HL-60/S4 (cell line): Measurements from ENCODE around the gene NIPAL3.

Experiments
- in situ Hi-C: fragments of 300-500 bp; cut with MboI; formaldehyde crosslinking; loops from 2 replicates; pipeline ENCODE4 v1.14.3; 2022; ENCODE audit warnings: low sequenced_read_pairs

Gene NIPAL3

DNA sequence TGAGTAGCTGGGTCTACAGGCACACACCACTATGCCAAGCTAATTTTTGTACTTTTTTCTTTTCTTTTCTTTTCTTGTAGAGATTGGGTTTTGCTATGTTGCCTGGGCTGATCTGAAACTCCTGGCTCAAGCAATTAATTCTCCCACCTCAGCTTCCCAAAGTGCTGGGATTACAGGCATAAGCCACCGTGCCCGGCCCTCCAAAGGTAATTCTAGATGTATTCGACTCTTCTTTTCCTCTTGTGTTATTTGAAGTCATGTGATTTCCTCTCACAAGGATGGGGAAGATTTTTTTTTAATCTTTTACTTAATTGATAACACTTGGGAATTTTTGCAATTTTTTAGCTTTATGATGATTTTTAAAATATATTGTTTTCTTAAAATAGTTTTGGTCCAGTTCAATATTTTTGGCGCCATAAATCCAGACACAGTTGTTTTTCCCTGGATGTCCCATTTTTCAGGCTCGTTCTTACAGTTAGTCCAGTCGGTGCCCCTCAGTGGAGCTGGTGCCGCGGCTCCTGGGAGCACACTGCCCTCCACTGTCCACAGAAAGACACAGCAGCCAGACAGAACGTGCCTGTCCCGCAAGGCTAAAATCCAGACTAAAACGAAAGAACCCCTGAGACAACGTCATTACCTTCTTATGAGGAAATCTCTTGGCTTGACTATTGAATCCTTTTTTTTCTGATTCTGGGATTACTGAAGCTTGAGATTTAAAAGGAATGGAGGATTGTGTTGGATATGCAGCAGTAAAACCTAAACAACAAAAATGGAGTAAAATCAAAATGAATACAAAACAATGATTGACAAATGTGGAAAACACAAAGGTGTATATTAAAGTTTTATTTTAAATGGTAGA lies 24.4 kb upstream of the NIPAL3 start:
- in situ Hi-C loops: loop anchor here (5.0 kb wide), 1 partner anchor 189 kb away; no protein-coding TSS in a partner anchor

GRCh38 chr1:24391882-24392603 lies 23.6 kb upstream of the NIPAL3 start:
- in situ Hi-C loops: loop anchor here (5.0 kb wide), 1 partner anchor 190 kb away; no protein-coding TSS in a partner anchor

DNA sequence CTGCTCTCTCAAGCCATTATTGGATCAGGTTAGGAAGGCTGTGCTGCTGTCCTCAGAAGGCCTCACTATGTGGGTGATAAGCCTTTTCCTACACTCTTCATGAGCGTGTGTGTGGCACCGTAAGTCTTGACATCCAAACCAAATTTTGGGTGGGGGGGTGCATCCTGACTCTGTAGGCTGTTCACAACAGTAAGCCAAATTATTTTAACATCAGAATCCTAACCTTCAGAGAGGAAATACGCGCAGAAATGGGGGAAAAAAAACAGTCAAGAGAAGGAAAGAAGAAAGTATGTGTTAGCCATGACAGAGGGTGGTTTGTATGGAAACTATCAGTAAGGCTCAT lies 23.0 kb upstream of the NIPAL3 start:
- in situ Hi-C loops: loop anchor here (5.0 kb wide), 1 partner anchor 190 kb away; no protein-coding TSS in a partner anchor

DNA sequence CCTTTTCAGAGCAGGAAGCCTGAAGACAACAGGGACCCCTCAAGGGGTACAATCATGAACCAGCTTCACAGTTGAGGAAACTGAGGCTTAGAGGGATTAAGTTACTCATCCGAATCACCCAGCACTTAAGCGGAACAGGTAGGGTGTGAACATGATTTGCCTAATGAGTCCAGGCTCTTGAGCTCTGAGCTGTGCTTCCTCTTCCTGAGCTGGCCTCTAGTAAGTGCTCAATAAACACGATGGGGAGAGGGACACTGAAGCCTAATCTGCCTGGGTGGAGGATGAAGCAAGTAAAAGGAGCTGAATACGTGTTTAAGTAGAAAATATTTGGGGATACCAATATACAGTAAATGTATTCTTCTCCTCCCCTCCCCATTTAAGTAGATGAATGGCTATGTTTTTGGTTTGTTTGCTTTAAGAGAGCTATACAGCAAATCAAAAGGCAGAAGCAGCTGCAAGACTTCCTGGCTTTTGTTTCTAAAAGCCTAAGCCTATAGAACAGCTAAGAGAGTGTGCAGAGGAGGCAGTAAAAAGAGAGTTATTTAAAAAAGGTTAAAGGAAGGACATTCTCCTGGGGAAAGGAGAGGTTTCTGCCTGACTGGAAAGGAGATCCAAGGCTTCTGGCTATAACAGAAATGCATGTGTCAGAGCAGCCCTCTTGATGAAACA lies 22.5 kb upstream of the NIPAL3 start:
- in situ Hi-C loops: loop anchor here (5.0 kb wide), 1 partner anchor 191 kb away; no protein-coding TSS in a partner anchor

DNA sequence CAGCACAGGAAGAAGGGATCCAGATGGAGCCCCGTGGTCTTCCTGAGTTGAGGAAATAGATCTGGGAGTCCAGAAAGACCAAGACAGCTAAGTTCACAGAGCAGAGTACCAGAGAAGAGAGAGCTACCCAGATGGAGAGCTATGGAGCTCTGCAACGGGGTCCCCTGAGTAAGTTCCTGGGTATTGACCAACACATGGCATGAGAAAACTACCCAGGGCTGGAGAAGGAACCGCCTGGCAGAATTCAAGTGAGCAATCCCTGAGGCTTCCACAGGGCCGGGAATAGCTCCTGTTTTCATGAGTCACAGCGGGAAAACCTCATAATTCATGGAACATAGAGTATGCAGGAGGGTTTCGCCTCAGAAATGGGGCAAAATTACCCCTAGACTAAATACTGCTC lies 21.7 kb upstream of the NIPAL3 start:
- in situ Hi-C loops: loop anchor here (5.0 kb wide), 1 partner anchor 192 kb away; no protein-coding TSS in a partner anchor

DNA sequence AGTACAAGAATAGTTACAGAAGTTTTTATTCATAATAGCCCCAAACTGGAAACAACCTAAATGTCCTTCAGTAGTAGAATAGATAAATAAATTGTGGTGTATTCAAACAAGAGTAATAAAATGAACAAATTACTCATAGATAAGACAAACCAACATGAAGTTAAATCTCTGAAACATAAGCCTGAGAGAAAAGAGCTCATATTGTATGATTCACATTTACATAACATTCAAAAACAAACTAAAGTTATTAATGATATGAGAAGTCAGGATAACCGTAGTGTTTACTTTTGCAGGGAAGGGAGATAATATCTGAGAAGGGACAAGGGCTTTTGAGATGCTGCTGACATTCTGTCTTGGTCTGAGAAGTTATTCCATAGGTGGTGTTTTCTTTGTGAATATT lies 15.5 kb upstream of the NIPAL3 start:
- in situ Hi-C loops: no loop called here

DNA sequence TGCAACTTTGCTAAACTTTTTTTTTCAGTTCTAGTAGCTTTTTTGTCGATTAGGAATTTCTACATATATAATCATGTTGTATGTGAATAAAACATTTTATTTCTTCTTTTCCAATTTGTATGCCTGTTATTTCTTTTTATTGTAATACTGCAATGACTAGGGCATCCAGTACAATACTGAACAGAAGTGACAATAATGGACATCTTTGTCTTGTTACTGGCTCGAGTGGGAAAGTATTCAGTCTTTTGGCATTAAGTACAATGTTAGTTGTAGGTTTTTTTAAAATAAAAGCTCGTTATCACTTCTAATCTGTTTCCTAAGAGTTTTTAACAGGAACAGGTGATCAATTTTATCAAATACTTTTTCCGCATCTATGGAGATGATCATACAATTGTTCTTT lies 11.8 kb upstream of the NIPAL3 start:
- in situ Hi-C loops: no loop called here

DNA sequence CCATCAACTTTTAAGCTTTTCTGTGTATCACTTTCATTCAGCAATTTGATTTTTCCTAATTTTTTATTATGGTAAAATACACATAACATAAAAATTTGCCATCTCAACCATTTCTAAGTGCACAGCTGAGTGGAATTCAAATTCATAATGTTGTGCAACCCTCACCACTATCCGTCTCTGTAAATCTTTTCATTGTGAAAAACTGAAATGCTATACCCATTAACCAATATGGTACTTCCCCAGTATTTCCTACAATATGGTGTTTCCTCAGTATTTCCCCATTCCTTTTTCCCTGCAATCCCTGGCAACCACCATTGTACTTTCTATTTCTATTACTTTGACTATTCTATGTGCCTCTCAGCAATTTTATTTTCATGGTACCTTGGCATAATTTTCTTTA lies 8.8 kb upstream of the NIPAL3 start:
- in situ Hi-C loops: no loop called here

- in situ Hi-C loops: no loop called here
Observed at GRCh38 chr1:24409535-24409934, 6.1 kb upstream of the NIPAL3 start.

GRCh38 chr1:24410750-24411149 lies 4.9 kb upstream of the NIPAL3 start:
- in situ Hi-C loops: no loop called here

- in situ Hi-C loops: no loop called here
Observed at GRCh38 chr1:24411963-24412362, 3.6 kb upstream of the NIPAL3 start.

DNA sequence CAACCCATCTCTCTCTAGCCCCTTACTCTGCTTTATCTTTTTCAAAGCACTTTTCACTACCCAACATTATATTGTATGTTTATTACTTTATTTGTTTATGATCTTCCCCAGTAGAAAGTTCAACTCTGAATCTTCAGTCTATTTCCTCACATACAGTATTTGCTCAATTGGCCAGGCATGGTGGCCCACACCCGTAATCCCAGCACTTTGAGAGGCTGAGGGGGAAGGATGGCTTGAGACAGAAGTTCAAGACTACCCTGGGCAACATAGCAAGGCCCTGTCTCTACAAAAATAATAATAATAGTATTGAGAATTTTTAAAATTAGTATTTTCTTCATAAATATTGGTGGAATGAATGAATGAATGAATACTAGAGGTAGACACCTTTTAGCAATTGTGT lies 3.2 kb upstream of the NIPAL3 start:
- in situ Hi-C loops: no loop called here

DNA sequence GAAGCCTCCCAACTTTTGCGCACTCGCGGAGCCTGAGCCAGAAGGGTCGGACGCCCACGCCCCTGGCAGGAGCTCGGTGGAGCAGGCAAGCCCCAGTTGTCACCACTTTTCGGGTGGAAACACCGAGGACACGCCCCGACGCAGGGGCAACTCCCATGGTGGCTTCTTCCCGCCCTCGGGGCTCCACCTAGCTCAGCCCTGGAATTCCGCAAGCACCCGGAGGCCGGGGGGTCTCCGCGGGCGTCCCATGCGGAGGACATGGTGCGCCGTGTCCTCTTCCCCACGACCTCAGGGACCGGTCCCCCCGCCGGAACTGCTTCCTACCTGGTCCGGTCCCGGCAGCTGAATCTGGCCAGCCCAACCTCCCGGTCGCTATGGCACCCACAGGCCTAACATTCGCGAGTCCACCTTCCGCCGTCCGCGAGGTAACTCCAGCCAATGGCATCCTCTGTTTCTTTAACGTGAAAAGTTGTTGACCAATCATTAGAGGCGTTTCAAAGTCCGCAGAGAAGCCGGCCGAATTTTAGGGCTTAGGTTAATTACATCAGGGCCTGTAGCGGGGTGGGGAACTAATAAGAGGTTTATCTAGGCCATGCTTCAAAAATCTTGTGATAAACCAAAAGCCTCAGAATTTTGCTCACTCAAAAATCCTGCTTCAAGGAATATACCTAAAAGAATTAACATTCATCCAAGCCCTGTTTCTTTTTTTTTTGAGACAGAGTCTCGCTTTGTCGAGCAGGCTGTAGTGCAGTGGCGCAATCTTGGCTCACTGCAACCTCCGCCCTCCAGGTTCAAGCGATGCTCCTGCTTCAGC lies 2.0 kb upstream of the NIPAL3 start, which contains the start of gene STPG1:
STPG1 (minus strand) TSS at position 433 of the 814 bp plus-strand sequence. CDS start 12,394 bp downstream, outside the sequence.
- in situ Hi-C loops: no loop called here

GRCh38 chr1:24414775-24415333 lies 748 bp upstream of the NIPAL3 start:
- in situ Hi-C loops: no loop called here

- in situ Hi-C loops: no loop called here
Observed at GRCh38 chr1:24415910-24416665, 486 bp downstream of the NIPAL3 start.

DNA sequence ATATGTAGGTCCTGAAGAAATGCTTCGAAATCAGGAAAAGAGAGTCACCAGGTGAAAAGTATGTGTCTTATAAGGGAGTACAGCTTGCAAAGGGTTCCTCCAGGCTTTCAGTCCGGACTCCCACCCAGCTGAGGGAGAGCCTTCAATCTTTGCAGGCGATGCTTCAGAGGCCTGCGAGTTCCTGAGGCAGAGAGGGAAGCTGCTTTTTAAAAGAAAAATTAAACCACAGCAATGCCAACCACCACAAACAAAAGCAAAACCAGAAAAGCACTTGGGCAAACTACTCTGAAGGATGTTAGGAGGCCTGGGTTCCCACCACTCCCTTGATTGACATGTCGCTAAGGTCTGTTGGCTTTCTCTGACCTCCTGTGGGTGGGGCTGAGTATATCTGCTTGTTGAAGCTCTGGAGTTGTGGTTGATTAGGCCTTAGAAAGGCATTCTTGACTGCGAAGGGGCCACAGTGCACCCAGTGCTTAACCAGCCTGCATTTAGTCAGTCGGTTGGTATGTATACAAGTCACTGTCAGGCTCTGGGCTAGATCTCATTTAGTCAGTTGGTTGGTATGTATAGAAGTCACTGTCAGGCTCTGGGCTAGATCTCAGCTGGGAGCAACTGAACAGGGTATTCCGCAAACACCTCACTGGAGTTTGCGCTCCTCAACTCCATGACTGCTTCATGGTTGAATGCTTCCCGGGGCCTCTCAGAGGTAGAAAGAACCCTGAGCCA lies 1.2 kb downstream of the NIPAL3 start:
- in situ Hi-C loops: no loop called here

- in situ Hi-C loops: no loop called here
Observed at GRCh38 chr1:24417681-24418080, 2.1 kb downstream of the NIPAL3 start.

GRCh38 chr1:24418898-24419628 lies 3.5 kb downstream of the NIPAL3 start:
- in situ Hi-C loops: no loop called here
